Measurements from ENCODE around the gene ELOVL1. TPM values are rescaled to one million over a fixed set of nuclear protein-coding genes. Genes with fewer than 3 reads are reported as not detected.

Gene ELOVL1
- 7.2 TPM for total RNA-seq

DNA sequence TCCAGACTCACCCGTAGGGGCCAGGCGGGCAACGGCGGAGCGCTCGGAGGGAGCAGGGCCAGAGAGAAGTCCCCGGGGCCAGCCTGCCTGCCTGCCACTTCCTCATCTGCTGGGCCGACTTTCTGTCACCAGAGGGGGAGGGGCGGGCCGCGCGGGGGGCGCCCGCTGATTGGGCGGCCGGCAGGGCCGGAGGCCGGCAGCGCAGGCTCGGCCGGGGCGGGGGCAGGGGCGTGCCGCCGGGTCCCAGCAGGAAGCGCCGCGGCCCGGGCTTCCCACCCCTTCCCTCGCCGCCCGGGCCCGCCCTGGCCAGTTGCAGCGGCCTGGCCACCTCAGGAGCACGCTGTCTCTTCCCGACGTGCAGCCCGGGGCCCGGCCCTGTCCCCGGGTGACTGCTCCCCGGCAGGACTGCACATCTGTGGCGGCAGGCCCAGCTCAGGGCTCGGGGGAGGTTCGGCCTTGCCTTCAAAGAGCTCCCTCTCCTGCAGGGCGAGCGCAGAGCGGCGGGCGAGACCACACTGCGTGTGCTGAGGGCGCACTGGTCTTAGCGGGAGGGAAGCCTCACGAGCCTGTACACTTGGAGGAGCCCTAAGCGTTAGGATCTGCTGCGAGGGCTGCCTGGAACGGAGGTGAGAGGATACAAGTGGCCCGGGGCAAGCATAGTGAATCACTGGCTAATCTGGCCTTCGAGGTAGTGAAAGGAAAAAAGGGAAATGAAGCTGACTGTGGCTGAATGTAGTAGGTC lies at the start of gene ELOVL1:
Gene ELOVL1 (minus strand): TSS at position 108 of the 742 bp plus-strand sequence. CDS start 2,402 bp downstream, outside the sequence.

DNA sequence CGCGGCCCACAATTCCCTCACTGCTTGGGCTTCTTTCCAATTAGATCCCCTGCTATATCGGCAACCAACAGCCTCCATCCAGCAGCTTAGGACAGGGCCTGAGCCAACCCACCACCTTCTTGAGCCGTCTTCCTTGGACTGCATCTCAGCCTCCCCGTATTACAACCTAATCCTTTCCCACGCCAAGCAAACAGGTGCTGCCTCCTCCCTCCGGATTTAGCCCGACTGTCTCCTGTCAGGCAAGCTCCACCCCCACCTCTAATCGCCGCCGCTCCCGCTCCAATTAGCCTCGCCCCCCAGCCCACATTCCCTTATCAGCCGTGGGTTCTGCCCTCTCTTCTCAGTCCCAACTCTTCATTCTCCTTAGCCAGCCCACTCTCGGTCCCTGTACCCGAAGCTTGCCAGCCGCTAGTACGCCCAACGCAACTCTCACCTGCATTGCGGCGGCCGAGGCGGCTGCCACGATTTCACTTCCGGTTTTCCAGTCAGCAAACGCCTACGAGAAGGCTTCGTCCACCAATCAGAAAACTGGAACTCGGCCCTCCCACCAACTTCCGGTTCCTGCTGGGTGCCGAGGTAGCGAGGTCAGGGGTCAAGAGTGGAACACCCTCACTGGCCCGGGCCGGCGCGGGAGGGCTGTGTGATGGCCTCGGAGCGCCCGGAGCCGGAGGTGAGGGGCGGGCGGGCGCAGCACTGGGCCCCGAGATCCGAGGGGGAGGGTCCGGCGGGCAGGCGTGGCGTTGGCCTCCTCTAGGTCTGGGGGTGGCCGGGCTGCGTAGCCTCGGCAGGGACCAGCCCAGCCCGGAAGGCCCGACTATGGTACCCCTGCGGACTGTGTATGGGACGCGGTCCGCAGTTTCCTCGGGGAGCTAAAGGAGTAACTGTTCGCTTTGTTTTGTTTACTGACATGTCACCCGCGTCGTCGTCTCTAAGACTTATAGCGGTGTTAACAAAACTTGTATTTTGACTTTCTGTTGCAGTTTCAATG lies 21.8 kb upstream of the ELOVL1 start, which contains the start of the genes MED8 and SZT2:
Gene MED8 (minus strand): TSS at position 475 of the 988 bp plus-strand sequence. CDS start 36 bp downstream, at position 439.
Gene SZT2 (plus strand): TSS at position 574 of the 988 bp plus-strand sequence. CDS start 70 bp downstream, at position 644.

DNA sequence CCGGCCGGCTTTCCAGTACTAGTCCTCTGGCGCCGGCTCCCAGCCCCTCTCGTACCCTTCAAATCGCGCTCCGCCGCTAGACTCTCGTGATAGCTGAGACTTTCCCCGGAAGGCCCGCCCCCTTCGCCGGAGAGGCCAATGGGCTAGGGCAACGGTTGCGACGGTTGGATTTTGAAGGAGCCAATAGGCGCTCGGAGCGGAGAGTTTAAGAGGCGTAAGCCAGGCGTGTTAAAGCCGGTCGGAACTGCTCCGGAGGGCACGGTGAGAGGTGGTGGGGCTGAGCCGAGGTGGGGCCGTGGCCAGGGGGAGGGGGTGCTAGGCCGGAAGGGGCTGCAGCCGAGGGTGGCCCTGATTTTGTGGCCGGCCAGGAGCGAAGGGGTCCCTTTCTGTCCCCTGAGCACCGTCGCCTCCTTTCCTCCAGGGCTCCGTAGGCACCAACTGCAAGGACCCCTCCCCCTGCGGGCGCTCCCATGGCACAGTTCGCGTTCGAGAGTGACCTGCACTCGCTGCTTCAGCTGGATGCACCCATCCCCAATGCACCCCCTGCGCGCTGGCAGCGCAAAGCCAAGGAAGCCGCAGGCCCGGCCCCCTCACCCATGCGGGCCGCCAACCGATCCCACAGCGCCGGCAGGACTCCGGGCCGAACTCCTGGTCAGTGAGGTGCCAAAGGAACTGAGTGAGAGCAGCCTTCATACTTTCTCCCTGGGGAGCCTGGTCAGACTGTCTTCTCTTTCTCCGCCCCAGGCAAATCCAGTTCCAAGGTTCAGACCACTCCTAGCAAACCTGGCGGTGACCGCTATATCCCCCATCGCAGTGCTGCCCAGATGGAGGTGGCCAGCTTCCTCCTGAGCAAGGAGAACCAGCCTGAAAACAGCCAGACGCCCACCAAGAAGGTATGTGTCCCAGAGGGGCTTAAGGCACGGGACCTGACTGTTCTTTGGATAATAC lies 8.8 kb downstream of the ELOVL1 start, which contains the start of gene CDC20:
Gene CDC20 (plus strand): TSS at position 236 of the 948 bp plus-strand sequence. CDS start 235 bp downstream, at position 471.

DNA sequence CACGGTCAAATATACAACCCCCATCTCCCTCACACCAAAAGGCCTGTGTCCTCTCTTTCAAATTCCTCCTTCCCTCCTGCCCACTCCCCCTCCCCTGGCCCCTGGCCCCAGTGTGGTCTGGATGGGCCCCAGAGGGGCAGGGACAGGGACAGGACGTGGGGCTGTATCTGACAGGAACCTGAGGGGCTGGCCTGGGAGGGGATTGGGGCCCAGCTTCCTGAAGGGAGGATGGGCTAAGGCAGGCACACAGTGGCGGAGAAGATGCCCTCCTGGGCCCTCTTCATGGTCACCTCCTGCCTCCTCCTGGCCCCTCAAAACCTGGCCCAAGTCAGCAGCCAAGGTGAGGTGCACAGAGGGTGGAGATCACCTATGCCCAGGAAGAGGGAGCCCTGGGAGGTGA lies 30.2 kb downstream of the ELOVL1 start, which contains the start of gene MPL:
Gene MPL (plus strand): TSS at position 231 of the 400 bp plus-strand sequence. CDS start 31 bp downstream, at position 262.

Other genes with a start within 250 kb of the ELOVL1 start
- 50.1 TPM for gene EBNA1BP2, start 195.7 kb downstream of the ELOVL1 start, total RNA-seq
- 1.3 TPM for gene CFAP57, start 195.7 kb downstream of the ELOVL1 start, total RNA-seq
- gene TMEM125, start 98.0 kb downstream of the ELOVL1 start, total RNA-seq: 0.31 TPM
- not detected for gene C1orf210, start 82.4 kb downstream of the ELOVL1 start, total RNA-seq
- 15.7 TPM for gene TIE1, start 67.0 kb downstream of the ELOVL1 start, total RNA-seq
- not detected for gene MPL, start 30.2 kb downstream of the ELOVL1 start, total RNA-seq
- 6.9 TPM for gene CDC20, start 9.0 kb downstream of the ELOVL1 start, total RNA-seq
- 28.2 TPM for gene MED8, start 21.8 kb upstream of the ELOVL1 start, total RNA-seq
- gene SZT2, start 21.9 kb upstream of the ELOVL1 start, total RNA-seq: 78.6 TPM
- 50.1 TPM for gene HYI, start 85.9 kb upstream of the ELOVL1 start, total RNA-seq
- 73.2 TPM for gene PTPRF, start 162.9 kb upstream of the ELOVL1 start, total RNA-seq

All from parietal lobe (tissue), 1 donor.